GM23338 (cell line): ENCODE data around the gene BHLHA9.

ENCODE experiments used
- CREB1 ChIP-seq: fragments of 250-450 bp; sonication (Bioruptor Pico); IDR thresholded peaks from 2 replicates; pipeline ENCODE4 v1.5.0; 2020; ENCODE audit warnings: low read depth, mild to moderate bottlenecking, moderate library complexity
- CTCF ChIP-seq, 2 experiments: fragments of 200-600 bp in 1 of 2; sonication (generic) in 1 of 2; conservative IDR thresholded peaks; 2 replicates each; pipeline versions ENCODE4 v1.5.1 to v1.6.1; 2016 to 2017; ENCODE audit warnings: antibody characterized with exemption in 2 of 2, low read depth in 2 of 2, mild to moderate bottlenecking in 2 of 2, moderate library complexity in 1 of 2
- ETS1 ChIP-seq: IDR thresholded peaks from 2 replicates; pipeline ENCODE4 v1.6.1; 2016; ENCODE audit warnings: antibody characterized with exemption
- EZH2 ChIP-seq: fragments of 200-600 bp; sonication (generic); IDR thresholded peaks from one replicate; pipeline ENCODE4 v1.8.0; 2017; ENCODE audit warnings: antibody characterized with exemption, mild to moderate bottlenecking, low read depth; ENCODE audit not compliant: unreplicated experiment
- EZH2phosphoT487 ChIP-seq: fragments of 200-600 bp; sonication (generic); IDR thresholded peaks from one replicate; pipeline ENCODE4 v1.8.1; 2018; ENCODE audit warnings: antibody characterized with exemption; ENCODE audit not compliant: unreplicated experiment
- POLR2AphosphoS5 ChIP-seq: IDR thresholded peaks from 2 replicates; pipeline ENCODE4 v1.6.1; 2016; ENCODE audit warnings: antibody characterized with exemption, low read depth
- REST ChIP-seq: IDR thresholded peaks from one replicate; pipeline ENCODE4 v1.6.1; 2018; ENCODE audit warnings: antibody characterized with exemption; ENCODE audit not compliant: unreplicated experiment
- STAT1 ChIP-seq: IDR thresholded peaks from one replicate; pipeline ENCODE4 v1.6.1; 2016; ENCODE audit warnings: antibody characterized with exemption; ENCODE audit not compliant: unreplicated experiment
- ZNF331 ChIP-seq: fragments of 250-450 bp; sonication (Bioruptor Pico); IDR thresholded peaks from 2 replicates; pipeline ENCODE4 v1.5.0; 2020; ENCODE audit warnings: low read depth, mild to moderate bottlenecking, moderate library complexity

- TF ChIP-seq CTCF (conservative IDR thresholded peaks at IDR 0.05; ENCODE audit: low read depth in 2 of 2), result no peak
- no peak for TF ChIP-seq ZNF331 (CRISPR knock-in tag)
- TF ChIP-seq POLR2AphosphoS5, result no peak
- TF ChIP-seq CREB1, result no peak
- TF ChIP-seq STAT1, result no peak
- no peak for TF ChIP-seq EZH2phosphoT487
- TF ChIP-seq EZH2, result no peak
- no peak for TF ChIP-seq REST
- TF ChIP-seq ETS1, result no peak
Measured at GRCh38 chr17:1232331-1232730, 37.9 kb upstream of the BHLHA9 start.
